GM18873 (cell line): Measurements from ENCODE around the gene IGFBP5.

Source experiments
- ATAC-seq: cut with Tn5 transposase; IDR thresholded peaks from one replicate; pipeline ENCODE4 v1.9.1; 2021; ENCODE audit warnings: mild to moderate bottlenecking, moderate library complexity, moderate number of reproducible peaks; ENCODE audit not compliant: unreplicated experiment, low FRiP score

Gene IGFBP5

DNA sequence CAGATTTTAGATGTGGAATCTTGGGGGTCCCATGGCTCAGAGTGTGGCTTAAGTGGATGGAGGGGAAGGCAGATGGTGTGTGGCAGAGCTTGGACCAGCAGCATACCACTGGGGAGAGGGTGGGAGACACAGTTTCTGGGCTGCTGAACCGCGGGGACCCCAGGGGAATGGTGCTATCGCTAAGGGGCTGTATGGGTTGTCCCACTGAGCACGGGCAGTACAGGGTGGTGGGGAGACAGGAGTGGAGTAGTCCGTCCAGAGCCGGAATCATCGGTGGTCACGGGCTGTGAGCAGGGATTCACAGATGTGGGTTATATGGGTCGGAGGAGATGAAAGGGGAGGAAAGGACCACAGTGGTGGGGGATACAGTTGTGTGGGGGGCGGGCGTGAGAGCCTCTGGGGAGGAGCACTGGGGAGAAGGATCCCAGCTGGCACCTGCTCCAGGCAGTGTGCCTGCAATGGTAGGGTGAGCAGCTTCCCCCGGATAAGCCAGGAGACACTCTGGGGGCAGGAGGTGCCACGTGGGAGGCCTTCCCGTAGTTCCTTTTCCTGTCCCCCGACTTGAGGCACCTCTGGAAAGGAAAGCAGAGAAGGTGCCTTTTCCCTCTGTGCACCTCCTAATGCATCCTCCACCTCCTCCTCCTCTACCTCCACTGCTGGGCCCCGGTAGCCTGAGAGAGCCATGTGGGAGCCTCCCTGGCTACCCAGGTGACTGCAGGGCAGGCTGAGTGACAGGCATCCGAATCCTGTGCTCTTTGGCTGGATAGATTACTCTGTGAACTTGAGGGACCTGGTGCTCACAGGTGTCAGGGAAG, 24.9 kb downstream of the IGFBP5 start:
- ATAC-seq, result no peak

DNA sequence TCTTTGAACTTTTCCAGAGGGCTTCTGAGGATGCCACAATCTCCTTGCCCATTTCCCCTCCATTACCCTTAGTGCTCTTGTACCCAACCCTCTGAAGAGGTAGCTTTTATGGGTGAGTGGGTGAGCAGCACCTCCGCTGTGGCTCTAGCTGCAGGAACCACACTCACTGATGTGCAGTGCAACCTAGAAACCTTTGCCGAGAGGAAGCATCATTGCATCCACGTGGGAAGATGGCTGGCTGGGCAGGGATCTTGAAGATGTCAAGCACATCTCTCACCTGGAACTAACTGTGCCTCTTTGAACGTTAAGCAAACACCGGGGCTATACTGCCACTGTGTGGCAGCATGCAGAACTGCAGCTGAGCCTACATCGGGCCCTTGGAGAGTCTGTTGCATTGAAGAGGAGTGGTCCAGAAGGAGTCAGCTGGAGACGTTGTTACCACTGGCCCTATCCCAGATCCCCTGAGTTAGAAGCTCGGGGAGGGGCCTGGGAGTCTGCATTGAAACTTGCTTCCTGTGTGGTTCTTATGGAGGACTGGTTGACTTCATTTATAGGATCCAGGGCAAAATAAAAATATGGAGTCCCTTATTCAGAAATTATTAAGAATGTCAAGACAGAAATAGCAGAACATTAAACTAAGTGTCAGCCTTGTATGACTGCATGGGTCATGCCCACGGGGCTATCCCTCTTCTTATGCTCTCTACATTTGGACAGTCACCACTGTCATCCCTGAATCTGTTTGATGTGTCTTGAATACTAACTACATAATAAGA, 28.7 kb downstream of the IGFBP5 start:
- no peak for ATAC-seq

GRCh38 chr2:216665717-216666116, 29.6 kb downstream of the IGFBP5 start:
- ATAC-seq, result no peak

GRCh38 chr2:216665242-216665641, 30.1 kb downstream of the IGFBP5 start:
- ATAC-seq, result no peak

DNA sequence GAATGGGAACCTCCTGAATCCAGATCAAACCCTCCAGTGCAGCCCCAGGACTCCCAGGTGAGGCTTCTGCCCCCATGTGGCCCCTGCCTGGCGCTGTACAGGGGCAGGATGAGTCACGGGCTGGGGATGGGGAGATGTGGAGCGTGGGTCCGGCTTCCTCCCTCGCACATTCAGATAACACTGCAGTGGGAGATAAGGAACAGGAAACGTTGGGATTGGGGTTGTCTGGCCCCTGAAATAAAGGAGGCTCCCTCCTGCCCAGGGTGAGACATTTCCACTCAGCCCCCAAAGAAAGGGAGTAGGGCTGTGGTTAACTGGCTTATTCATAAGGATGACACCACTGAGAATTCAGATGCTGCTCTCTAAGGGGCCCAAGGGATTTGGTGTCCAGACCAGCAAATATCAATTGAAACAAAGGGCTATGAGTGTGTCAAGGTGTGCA, 30.7 kb downstream of the IGFBP5 start:
- no peak for ATAC-seq

- no peak for ATAC-seq
Measured at GRCh38 chr2:216663846-216664245, 31.5 kb downstream of the IGFBP5 start.

DNA sequence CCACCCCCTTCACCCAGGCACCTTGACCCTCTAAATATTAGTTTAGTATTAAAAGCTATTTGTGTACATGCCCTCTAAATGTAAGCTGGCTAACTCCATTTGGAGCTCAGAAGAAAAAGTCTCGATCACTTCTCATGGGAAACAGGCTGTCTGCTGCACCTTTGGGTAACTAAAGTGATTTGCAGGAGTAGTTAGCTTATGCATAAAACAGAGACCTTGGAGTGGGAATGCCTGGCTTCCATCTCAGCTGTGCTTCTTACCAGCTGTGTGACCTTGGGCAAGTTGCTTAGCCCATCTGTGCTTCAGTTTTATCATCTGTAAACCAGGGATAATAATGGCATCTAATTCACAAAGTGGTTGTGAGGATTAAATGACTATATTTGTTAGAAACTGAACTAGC, 32.2 kb downstream of the IGFBP5 start:
- ATAC-seq, result no peak

GRCh38 chr2:216661639-216662375, 33.5 kb downstream of the IGFBP5 start:
- ATAC-seq, result no peak

DNA sequence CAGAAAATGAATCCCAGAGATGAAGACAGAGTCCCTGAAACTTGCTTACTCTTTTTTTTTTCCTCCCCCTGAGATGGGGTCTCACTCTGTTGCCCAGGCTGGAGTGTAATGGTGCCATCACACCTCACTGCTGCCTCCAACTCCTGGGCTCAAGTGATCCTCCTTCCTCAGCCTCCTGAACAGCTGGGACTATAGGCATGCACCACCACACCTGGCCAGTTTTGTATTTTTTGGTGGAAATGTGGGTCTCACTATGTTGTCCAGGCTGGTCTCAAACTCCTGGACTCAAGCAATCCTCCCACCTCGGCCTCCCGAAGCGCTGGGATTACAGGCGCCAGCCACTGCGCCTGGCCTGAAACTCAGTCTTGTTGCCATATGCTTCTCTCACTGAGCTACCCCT, 34.3 kb downstream of the IGFBP5 start:
- ATAC-seq, result no peak

DNA sequence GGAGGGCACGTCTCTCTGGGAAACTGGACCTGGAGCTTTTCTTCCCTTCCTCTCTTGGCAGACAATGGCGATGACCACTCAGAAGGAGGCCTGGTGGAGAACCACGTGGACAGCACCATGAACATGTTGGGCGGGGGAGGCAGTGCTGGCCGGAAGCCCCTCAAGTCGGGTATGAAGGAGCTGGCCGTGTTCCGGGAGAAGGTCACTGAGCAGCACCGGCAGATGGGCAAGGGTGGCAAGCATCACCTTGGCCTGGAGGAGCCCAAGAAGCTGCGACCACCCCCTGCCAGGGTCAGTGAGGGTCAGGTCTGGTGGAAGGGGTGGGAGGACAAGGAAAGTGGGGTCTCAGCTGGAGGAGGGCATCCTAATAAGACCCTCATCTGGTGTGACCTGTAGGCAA, 34.9 kb downstream of the IGFBP5 start:
- no peak for ATAC-seq

- ATAC-seq, result no peak
Measured at GRCh38 chr2:216659276-216659675, 36.1 kb downstream of the IGFBP5 start.

DNA sequence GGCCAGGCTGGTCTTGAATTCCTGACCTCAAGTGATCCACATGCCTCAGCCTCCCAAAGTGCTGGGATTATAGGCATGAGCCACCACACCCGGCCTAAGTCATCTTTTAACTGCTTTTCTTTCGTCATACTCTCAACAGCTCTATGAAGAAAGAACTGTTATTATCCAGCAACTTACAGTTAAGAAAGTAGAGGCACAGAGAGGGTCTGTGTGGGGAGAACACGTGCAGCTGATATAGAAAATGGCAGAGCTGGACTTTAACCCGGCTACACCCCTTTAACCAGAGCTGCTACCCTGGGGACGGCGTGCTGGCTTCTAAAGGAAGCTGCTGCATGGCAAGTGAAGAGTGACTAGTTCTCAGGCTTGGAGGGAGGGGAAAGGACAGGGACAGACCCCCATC, 36.6 kb downstream of the IGFBP5 start:
- ATAC-seq, result no peak

- no peak for ATAC-seq
Measured at GRCh38 chr2:216657980-216658379, 37.4 kb downstream of the IGFBP5 start.

GRCh38 chr2:216657086-216657855, 38.1 kb downstream of the IGFBP5 start:
- no peak for ATAC-seq

DNA sequence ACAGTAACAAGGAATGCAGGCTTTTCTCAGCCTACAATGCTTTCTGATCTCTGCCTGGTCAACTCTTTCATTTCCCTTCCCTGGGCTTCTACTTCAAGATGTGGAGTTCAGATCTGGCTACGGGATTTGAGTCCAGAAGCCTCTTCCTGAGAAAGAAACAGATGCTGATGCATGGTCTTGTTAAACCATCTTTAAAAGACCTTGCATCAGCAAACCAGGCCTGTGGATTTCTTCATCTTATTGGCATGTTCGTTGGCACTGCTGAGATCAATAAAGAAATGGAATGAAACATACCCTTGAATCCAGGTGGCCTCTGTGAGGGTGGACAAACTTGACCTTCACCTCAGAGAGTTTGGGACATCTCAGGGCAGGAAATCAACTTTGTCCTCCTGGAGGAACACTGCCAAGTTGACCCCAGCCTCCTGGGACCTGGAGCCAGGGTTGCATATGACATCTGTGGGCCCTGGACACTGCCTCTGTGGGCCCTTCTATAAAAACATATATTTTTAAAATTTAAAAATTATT, 40.8 kb downstream of the IGFBP5 start:
- no peak for ATAC-seq

DNA sequence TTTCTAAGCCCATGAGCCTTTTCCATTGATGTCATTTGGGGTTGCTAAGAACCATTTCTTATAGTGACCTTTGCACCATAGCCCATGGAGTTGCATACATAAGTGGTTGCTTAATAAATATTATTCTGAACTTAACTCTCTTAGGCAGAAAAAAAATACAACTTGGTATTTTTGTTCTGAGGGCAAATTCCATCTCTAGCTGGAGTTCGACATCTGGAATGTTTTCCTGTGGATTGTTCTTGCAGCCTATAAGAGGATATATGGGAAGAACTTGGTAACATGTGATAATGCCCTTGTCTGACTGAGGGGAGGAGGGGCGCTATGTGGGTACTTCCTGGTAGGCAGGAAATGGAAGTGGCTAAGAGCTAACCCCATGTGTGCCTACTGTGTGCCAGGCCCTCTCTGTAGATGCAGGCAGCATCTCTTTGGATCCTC, 41.4 kb downstream of the IGFBP5 start:
- no peak for ATAC-seq

DNA sequence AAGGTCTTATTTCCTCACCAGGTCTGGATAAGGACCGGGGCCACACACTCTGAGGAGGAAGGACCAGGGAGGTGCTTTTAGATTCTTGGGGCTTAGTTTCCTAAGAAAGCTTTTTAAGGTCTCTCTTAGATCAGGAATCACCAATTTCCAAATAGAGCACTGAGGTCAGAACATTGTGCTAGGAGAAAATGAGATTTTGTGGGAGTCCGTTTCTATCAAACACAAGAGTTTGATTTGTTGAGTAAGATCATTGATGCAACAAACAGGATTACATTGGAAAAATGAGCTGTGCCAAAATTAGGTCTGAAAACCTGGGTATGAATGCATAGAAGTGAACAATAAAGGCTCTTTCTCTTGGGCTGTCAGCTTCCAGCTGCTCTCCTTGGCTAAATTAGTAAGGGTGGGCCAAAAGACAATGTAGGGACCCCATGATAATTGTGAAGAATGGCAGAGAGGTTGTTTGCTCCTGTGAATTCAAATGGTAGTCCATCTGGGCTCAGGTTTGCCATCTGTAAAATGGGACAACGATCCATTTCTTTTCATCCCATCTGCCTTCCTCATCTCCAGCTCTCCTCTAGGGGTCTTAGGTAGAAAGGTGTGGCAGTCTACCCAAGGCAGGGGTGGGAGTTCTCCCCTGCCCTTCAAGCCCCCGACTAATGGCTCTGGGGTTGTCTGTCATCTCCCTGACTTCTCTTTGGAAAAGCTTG, 42.1 kb downstream of the IGFBP5 start:
- ATAC-seq, result no peak

- no peak for ATAC-seq
Measured at GRCh38 chr2:216652566-216652965, 42.8 kb downstream of the IGFBP5 start.

DNA sequence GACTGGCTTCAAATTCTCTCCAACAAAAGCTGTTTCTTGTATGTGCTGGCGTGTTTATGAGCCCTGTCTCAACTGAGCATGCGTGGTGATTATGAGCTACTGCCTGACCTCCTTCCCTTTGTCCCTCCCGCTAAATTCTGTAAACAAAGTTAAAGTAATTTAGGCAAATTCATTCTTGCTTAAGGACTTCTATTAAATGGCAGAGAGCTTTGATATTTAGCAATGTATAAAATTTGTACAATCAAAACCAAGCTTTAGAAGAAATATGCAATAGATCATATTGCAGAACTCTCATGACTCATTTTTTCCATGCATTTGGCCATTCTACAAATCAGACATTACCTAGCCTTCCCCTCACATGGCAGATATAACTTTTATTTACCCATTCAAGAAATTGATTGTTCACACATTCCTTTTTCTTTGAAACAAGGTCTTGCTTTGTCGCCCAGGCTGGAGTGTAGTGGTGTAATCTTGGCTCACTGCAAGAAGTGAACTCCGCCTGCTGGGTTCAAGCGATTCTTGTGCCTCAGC, 43.9 kb downstream of the IGFBP5 start:
- ATAC-seq, result no peak
